Right ventricle myocardium inferior (tissue), 1 donor: Measurements from ENCODE around the gene USH1C. TPM values are rescaled to one million over a fixed set of nuclear protein-coding genes. Genes with fewer than 3 reads are reported as not detected.

Source experiments
- ATAC-seq: fragments of 200-7000 bp; cut with Tn5 transposase; one replicate; pipeline ENCODE4 v1.9.1; 2020; ENCODE audit warnings: mild to moderate bottlenecking, moderate library complexity
- DNase-seq: peaks from one replicate; pipeline ENCODE4 v3.0.0; 2021; ENCODE audit errors: missing footprints
- intact Hi-C: fragments of 100-400 bp; cut with DNase I; formaldehyde crosslinking; loops from one replicate; pipeline ENCODE4 v1.11.0; 2022
- total RNA-seq: library from RNA; stranded (reverse); fragmentation: NEBNext Ultra II Directional; extraction: Animal tissue kit (Norgen Biotek cat#: 25700); gene quantifications from one replicate; pipeline ENCODE4 v1.2.1, GENCODE V29; 2021
- donor health status: DM: no; HTN: yes; CAD: no; lungs with severe emphysema.

The USH1C gene
- total RNA-seq, 1 donor from 2014 or later = not detected

DNA sequence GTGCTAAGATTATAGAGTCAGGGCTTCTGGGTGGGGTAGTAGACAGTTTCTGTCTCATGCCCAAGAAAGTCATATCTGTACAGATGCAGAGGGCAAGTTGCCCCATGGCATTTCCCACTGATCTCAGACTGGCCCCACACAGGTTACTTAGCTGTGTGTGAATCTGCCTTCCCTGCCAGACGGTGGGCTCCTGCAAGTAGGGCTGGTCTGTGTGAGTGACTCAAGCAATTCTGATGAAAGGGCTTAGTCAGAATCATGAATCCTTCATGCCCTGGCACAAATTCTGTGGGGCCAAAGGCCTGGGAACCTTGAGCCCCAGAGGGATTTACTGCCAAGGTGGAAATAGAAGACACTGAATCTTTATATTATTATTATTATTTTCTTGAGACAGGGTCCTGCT, 30.4 kb downstream of the USH1C start:
- intact Hi-C loops = no loop called here
- ATAC-seq (no peak), DNase-seq (no peak)

DNA sequence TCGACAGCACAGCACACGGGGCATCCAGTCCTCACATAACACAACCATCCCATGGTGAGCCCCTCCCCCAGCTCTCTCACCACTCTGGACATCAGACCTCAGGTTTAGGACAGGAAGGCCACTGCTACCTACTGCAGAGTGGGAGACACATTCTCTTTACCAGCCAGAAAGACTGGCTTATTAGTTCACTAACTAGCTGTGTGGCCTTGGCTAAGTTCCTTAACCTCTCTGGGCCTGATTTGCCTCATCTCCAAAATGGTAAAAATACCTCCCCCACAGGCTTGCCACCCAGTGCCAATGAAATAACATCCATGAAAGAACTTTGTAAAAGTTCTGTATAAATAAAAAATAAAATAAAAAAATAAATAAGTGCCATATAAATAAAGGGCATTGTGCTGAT, 32.1 kb downstream of the USH1C start:
- no peak for ATAC-seq
- intact Hi-C loops = no loop called here
- DNase-seq = no peak

DNA sequence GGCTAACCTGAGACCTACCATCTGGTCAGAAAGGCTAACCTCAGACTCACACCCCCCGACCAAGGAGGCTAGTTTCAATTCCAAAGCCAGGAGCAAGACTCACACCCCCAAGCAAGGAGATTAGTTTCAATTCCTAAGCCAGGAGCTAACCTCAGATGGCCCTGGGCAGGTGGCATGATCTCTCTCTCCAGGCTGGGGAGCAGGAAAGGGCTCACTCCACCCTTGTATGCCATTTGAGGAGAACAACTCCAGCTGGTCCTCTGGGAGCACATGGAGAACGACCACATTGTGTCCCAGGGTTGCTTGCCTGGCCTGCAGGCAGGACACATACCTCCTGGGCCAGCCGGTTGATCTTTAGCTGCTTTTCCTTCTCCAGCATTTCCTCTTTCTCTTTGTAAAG, 32.6 kb downstream of the USH1C start:
- DNase-seq = no peak
- intact Hi-C loops = no loop called here

DNA sequence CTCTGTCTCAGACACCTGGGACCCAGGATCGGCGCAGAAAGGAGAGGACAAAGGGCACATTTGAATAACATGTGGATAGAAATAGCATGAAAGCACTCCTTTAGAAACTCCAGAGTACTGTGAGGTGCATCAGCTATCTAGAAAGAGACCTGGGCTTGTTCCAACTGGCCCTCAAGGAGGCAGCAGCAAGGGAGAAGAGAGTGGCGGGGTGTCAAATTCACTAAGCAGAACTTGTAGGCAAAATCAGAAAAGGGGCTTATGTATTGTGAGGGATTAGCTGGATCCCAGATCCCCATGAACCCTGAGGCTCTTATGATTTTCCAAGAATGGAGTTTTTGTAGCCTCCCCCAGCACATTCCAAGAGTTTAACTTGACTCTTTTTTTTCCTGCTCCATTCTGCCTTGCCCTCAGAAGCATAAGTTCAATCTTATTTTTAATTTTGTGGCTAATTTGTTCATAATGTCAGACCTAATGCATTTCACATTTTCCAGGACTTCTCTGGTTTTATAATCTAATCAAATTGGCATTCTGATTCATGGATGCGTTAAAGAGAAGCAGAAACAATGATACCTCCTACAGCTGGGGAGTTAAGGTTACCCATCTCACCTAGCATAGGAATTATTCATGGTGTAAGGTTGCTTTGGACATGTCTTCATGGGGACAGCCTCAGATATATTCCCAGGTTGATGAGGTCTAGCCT, 33.6 kb downstream of the USH1C start:
- no peak for ATAC-seq
- intact Hi-C loops = no loop called here
- no peak for DNase-seq

More for the DNA sequence above, 32.6 kb downstream of the USH1C start:
- ATAC-seq = no peak

DNA sequence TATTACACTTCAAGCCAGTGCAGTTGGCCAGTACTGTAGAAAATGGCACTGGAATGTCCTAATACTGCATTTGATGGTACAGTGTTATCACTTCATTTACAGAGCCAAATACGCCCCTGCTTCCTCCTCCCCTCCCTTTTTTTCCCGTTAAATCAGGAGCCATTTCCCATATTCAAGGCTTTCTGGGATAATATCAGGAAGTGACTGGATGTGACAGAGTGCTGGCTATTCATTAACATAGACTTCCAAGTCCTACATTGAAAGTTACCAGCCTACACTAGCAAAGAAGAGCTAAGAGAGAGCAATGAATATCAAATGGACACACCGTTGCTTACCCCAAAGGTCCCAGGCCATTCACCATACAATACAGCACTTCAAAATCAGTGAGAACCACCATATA, 35.4 kb downstream of the USH1C start:
- intact Hi-C loops = no loop called here
- DNase-seq (no peak), ATAC-seq (no peak)

DNA sequence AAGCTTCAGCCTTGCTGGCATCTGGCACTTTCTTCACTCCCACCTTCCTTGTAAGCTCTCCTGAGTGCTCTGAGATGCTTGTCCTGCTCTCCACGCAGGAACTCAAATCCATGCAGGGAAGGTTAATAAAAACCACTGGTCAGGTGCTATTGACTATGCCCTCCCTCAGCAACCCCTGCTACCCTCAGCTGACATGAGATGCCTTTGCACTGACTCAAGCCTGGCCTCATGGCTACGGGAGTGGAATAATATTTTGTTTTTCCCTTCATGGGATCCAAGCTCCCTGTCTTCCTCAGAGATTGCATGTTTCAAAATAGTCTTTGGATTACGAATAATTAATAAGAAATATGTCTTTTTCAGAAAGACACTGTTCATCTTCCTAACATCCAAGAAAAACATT, 35.9 kb downstream of the USH1C start:
- no peak for ATAC-seq
- intact Hi-C loops = no loop called here

DNA sequence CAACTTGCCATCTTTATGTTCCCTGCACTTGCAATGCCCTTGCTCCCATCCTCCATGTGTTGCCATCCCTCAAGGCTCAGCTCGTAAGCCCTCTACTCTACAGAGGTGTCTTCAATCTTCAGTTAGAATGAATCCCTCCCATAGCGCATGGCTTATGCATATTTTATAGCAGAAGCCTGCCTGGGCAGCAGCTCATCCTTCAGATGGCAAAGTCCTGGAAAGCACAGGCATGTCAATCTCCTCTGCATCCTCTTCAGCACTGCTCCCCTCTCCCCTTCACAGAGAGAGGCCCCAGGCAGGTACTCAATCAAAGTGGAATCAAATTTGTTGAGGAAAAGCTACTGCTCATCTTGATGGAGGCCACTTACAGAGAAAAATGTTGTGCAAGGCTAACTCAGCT, 36.4 kb downstream of the USH1C start:
- intact Hi-C loops = no loop called here
- DNase-seq (no peak), ATAC-seq (no peak)

More for the DNA sequence above, 35.9 kb downstream of the USH1C start:
- DNase-seq = no peak

DNA sequence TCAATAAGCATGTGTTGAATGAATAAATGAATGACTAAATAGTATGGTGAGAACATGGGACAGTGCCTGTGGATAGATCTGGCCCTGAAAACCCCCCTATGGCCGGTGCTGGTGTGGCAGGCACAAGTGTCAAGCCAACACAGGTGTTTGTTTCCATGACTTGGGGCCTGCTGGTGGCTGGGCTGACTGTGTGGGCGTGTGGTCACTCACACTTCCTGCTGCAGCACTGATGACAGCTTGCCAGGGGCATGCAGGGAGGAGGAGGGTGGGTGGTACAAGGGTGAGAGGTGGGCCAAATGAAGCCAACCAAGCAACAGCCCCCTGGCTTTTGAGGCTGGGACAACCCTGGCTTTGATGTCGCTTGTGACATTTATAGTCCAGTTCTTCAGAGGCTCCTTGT, 37.3 kb downstream of the USH1C start:
- no peak for ATAC-seq
- intact Hi-C loops = no loop called here
- no peak for DNase-seq

DNA sequence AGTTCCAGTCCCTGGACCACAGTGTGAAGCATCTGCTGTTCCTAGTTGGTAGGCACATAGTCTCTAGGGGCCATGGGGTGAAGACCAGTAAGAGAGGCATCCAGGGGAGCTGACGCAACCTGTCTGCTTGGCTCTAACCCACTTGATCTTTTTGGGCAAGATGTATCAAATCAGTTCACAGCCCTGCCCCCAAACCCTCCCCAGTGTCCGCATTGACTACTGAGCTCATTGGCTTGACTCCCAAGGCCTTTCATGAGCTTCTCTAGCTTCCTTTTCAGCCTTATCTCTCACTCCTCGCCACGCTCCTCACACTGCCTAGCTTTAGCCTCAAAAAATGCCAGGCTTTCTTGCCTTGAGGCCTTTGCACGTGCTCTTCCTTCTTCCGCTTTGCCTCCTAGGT, 37.9 kb downstream of the USH1C start:
- DNase-seq = no peak
- ATAC-seq = no peak
- intact Hi-C loops = no loop called here

DNA sequence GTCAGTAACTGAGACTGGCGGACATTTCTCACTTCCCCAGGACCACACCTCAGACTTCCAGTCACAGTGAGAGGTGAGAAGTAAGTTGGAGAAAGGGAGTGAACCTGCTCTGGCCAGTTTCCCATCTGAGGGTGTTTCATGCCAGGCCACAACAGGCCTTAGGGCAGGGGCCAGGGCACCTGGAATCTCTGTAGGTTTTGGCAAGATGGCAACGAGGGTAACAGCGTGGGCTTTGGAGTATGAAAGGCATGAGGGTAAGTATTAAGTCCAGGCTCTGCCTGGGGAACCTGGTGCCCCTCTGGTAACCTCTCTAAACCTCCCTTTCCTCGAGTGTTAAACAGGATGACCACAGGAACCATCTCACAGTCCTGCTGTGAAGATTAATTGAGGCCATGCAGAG, 39.1 kb downstream of the USH1C start:
- DNase-seq = no peak
- intact Hi-C loops = no loop called here
- ATAC-seq = no peak

DNA sequence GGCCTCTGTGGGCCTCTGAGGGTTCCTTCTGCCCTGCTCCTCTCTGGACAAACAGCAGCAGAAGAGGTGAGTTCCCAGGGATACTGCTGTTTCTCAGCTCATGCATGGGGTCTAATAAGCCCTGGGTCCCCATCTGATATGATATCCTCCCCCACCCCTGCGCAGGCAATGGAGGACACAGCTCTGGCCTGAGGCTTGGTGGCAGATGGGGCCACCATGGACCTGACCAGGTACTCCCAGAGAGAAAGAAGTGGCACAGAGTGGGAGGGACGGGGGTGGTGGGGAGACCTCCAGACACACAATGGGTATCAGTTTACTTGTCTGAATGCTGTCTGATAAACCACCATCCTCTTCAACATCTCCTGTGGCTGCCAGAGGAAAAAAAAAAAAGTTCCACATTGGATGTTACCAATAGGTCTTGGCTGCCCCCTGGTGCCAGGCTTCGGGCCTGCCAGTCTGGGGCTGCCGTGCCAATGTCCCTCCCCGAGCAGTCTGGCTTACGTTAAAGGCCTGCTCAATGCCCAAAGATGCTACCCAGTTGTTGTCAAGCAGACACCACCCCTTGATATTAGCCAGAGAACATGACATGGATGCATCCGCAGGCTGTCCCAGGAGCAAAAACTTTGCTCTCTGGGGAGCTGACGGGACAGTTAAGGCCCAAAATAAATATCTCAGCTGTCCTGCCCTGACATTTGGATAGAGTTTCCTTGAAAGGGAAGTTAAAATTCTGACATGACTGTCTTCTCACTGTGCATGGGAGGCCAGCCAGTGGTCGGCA, 39.7 kb downstream of the USH1C start:
- intact Hi-C loops = loop anchor here (1.0 kb wide), 2 partner anchors 120 to 274 kb away; no protein-coding TSS in a partner anchor
- peak; percentile 62 for ATAC-seq
- peak; percentile 88 for DNase-seq

DNA sequence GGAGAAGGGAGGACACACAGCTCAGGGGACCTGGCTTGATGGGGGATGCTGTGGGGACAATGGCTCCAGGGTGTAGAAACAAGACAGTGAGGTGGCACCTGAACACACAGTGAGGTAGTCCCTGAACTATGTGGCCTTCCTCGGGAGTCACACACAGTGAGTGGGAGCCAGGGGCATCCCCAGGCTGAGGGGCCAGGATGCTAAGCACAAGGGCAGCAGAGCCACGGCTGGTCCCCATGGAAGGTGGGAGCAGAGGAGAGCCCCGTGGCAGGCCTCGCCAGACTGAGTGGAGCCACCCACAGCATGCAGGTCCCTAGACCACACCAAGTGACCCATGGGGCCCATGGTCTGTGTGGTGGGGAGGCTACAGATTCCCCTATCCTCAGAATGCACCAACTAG, 41.6 kb downstream of the USH1C start:
- ATAC-seq = no peak
- DNase-seq = no peak
- intact Hi-C loops = no loop called here

DNA sequence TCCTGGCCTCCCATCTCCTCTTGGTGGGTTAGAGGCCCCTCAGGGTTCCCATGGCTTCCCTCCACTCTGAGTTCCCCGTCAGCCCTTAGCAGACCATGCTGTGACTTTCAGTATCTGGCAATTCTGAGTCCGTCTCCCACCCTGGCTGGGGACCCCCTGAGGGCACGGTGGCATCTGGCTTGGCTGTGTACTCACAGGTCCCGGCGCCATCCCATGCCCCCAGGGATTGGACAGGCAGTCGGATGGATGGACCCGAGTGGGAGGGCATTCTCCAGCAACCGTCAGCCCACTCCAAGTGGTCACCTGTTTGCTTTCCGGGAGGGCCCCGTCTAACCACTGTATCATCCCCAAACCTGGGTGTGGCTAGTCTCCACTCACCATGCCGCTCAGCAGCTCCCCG, 43.5 kb downstream of the USH1C start:
- intact Hi-C loops = no loop called here
- DNase-seq = no peak
- ATAC-seq = no peak

DNA sequence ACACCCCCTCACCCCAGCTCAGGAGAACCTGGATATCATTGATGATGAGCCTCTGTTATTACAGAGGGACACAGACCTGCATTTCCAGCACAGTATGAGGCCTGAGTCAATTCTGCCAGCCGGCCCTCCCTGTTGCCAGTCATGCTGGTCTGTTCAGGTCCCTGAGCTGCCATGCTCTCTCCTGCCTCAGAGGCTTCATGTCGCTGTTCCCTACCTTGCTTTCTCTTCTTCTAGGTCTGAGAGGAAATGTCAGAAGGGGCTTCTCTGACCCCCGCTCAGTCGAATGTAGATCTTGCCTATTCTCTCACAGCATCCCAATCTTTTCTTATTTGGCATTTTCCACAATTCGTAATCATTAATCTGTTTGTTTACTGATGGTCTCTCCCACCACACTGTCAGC, 45.7 kb downstream of the USH1C start:
- intact Hi-C loops = no loop called here
- ATAC-seq (no peak), DNase-seq (no peak)

DNA sequence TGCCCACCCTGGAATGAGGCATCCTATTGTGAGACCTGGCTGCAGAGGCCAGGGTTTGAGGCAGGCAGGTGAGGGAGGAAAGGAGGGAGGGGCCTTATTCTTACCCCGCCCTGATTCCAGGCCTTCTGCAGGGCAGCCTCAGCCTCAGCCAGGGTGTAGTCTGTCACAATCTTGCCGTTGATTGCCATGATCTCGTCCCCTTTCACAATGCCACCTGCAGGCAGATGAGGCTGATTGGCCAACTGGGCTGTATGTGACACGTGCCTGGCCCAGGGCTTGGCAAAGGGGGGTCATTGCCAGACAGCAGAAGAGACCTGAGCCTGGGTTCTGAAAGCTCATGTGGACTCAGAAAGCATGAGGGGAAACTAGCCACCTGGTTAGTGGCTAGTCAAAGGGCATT, 46.2 kb downstream of the USH1C start:
- no peak for ATAC-seq
- intact Hi-C loops = no loop called here

DNA sequence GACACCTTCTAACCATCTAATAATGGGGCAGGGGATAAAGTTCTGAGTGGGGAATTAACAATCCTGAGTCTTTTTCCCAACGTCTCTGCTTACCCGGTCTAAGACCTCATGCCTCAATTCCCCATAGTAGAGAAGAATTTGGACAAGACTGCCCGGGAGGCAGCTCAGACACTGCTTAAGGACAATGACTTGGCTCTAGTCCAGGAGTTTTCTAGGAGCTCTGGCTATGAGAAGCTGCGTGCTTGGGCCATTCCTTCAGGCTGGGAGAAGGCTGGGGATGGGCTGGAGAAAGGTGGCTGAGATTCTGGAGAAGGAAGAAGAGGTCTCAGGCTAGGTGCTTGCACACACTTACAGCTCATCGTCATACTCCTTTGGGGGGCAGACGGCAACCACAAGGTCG, 47.8 kb downstream of the USH1C start:
- intact Hi-C loops = no loop called here
- DNase-seq (no peak), ATAC-seq (no peak)

More for the DNA sequence above, 46.2 kb downstream of the USH1C start:
- no peak for DNase-seq

DNA sequence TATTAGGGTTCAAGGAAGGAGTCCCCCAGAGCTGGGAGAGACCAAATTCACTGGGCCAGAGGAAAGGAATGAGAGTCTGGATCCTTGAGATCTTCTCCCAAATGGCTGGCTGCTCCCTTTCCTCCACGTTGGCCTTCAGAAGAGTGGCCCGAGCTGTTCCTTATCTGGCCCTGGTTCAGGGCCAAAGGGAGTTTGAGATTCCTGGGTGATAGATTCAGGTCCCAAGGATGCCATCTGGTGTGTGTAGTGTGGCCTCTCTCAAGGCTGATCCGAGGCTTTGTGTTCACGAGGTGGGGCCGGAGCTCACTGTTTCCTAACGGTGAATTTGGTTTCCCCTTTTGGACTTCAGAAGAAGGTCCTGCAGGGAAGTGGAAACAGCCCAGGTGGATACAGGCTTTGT, 50.2 kb downstream of the USH1C start:
- intact Hi-C loops = no loop called here
- DNase-seq (no peak), ATAC-seq (no peak)

DNA sequence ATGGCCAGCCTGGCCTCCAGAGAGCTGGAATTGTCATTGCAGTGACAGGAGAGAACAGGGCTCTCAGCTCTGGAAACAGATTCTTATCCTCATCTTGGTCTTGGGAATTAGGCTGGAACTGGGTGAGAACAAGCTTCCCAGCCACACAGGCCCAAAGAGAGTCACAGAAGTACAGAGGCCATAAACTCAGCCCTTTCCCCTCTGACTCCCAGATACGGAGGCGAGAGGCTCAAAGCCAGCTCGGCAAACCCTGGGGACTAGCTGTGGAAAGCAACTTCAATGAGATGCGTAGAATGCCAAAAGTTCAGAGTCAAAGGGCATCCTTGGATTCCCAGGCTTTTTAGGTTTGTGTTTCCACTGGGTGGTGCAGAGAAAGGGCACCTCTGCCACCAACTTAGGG, 53.3 kb downstream of the USH1C start:
- DNase-seq (no peak), ATAC-seq (peak; percentile 40)
- intact Hi-C loops = no loop called here

DNA sequence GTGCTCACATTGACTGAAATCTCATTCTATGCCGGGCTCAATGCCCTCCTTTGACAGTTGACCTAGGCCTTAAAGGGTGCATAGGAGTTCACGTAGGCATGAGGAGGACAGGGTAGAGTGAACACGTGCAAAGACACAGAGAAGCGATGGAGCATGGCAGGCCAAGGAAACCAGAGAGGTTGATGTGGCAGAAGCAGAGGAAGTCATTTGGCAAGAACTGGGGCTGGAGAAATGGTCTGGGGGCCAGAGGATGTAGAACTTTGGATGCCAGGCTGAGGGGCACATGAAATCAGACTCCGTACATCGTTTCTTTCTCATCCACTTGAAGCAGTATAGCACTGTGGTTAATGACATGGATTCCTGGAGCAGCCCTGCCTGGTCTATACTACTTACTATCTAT, 54.0 kb downstream of the USH1C start:
- DNase-seq (no peak), ATAC-seq (no peak)
- intact Hi-C loops = no loop called here

DNA sequence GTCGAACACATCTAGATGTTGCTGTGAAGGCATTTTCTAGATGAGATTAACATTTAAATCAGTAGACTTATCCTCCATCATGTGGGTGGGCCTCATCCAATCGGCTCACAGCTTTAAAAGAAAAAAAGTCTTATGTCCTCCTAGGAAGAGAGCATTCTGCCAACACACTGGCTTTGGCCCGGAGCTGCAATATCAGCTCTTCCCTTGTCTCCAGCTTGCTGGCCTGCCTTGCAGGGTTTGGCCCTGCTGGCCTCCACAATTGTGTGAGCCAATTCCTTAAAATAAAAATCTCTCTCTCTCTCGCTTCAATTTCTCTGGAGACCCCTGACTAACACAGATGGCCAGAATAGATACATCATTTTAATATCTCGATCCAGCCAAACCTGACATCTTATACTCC, 54.5 kb downstream of the USH1C start:
- ATAC-seq (no peak), DNase-seq (no peak)
- intact Hi-C loops = no loop called here

DNA sequence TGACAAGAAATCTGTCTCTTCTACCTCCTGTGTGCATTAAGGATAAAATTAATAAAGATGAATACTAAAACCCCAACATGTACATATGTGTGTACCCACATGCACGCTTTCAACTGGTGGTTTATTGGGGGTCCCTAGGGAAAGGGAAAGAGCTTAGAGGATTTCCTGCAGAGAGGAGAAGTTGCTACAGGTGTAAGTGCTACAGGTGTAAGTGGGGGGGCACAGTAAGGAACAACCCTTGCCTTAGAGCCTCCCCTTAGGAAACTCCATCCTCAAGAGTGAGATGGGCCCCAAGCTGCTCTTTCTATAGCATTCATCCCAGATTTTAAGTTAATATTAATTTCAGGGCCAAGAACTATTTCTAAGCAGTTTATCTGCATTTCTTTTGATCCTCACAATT, 55.7 kb downstream of the USH1C start:
- no peak for ATAC-seq
- intact Hi-C loops = no loop called here

More for the DNA sequence above, 55.7 kb downstream of the USH1C start:
- DNase-seq = no peak
